ENCODE measurements around the gene MORF4L2.
A peak's percentile ranks its signal among the peaks of the same experiment; 100 is the strongest.

MORF4L2 gene

DNA sequence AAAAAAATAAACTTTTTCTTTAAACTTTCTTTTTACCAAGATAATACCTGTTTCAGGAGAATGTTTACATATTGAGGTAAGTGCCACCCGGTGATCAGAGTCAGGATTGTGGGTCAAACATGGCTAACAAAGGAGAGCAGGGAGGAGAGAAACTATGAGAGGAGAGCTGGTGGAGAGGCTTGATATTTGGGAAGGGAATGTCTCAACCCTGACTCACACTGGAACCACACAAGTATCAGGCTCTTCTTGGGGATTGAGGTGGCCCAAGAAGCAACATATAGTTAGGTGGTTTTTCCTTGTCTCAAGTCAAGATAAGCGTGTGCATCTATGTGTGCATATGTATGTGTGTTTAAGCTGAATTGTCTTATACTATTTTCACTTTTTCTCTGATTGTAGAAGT, 51.1 kb downstream of the MORF4L2 start:
- Mint-ChIP-seq H3K36me3 (ENCODE audit: low read depth) (no peaks in the 10 kb centered on the region), H3K27ac (no peak overlapping the region), H3K27me3 (no peaks in the 10 kb centered on the region), H3K9me3 (no peaks in the 10 kb centered on the region), H3K4me1 (ENCODE audit: low read depth) (no peaks in the 10 kb centered on the region), H3K4me3 (no peak overlapping the region)
- intact Hi-C loops (cut with micrococcal nuclease) = no loop called here

GRCh38 chrX:103631145-103631544, 55.4 kb downstream of the MORF4L2 start:
- Mint-ChIP-seq H3K36me3 (ENCODE audit: low read depth) (peaks cover 20% of the 10 kb centered on the region), H3K4me1 (ENCODE audit: low read depth) (peaks cover 15% of the 10 kb centered on the region), H3K9me3 (no peaks in the 10 kb centered on the region), H3K27ac (no peak overlapping the region), H3K4me3 (no peak overlapping the region), H3K27me3 (no peaks in the 10 kb centered on the region)
- intact Hi-C loops (cut with micrococcal nuclease) = loop anchor here (5.0 kb wide), 1 partner anchor 46 kb away; no protein-coding TSS in a partner anchor

GRCh38 chrX:103630171-103630511, 56.4 kb downstream of the MORF4L2 start:
- H3K4me3 Mint-ChIP-seq = peak overlapping the region; percentile 94
- peaks cover 20% of the 10 kb centered on the region for H3K36me3 Mint-ChIP-seq (ENCODE audit: low read depth)
- no peaks in the 10 kb centered on the region for H3K27me3 Mint-ChIP-seq
- H3K4me1 Mint-ChIP-seq (ENCODE audit: low read depth) = peaks cover 15% of the 10 kb centered on the region
- H3K9me3 Mint-ChIP-seq = no peaks in the 10 kb centered on the region
- intact Hi-C loops (cut with micrococcal nuclease) = loop anchor here (5.0 kb wide), 1 partner anchor 47 kb away; no protein-coding TSS in a partner anchor
- peak overlapping the region; percentile 96 for H3K27ac Mint-ChIP-seq

DNA sequence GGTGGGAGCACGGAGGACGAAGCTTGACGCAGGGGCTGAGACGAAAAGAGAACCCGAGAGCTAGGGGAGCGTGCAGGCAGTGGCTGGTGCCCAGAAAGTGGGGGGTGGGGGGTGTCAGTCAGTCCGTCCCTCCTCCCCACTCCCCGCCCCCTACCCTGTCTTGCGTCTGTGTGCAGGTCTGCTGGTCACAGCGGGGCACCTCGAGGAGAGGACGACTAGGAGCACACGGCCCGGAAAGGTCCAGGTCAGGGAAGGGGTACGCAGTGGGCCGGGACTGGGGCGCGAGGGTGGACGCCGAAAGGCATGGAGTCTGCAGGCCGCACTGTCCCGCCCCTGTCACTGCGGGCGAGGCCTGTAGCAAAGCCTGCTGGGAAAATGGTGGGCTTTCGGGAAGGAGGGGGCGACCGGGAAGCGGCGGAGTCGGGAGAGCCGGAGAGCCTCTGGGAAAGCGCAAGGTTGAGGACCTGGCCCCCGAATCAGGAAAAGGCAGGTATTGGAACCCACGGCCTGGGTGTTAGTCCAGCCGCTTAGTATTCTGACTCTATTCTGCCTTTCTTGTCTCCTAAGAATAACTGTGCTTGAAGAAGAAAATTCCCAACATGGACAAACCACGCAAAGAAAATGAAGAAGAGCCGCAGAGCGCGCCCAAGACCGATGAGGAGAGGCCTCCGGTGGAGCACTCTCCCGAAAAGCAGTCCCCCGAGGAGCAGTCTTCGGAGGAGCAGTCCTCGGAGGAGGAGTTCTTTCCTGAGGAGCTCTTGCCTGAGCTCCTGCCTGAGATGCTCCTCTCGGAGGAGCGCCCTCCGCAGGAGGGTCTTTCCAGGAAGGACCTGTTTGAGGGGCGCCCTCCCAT, 57.0 kb downstream of the MORF4L2 start:
- H3K27me3 Mint-ChIP-seq = no peaks in the 10 kb centered on the region
- H3K36me3 Mint-ChIP-seq (ENCODE audit: low read depth) = peaks cover 20% of the 10 kb centered on the region
- peak overlapping the region; percentile 94 for H3K4me3 Mint-ChIP-seq
- H3K27ac Mint-ChIP-seq = peak overlapping the region; percentile 96
- intact Hi-C loops (cut with micrococcal nuclease) = loop anchor here (5.0 kb wide), 2 partner anchors 48 to 58 kb away; partner anchors contain the start of gene MORF4L2
- no peaks in the 10 kb centered on the region for H3K9me3 Mint-ChIP-seq
- peaks cover 15% of the 10 kb centered on the region for H3K4me1 Mint-ChIP-seq (ENCODE audit: low read depth)

GRCh38 chrX:103628386-103629317, 57.8 kb downstream of the MORF4L2 start, which contains the start of gene TCEAL1:
TCEAL1 (plus strand) TSS chrX:103628975; CDS start chrX:103629917, 942 bp downstream.
- peaks cover 15% of the 10 kb centered on the region for H3K4me1 Mint-ChIP-seq (ENCODE audit: low read depth)
- H3K4me3 Mint-ChIP-seq = peak within 1 kb of the TSS; percentile 94
- H3K27me3 Mint-ChIP-seq = no peaks in the 10 kb centered on the region
- intact Hi-C loops (cut with micrococcal nuclease) = loop anchor here (5.0 kb wide), 1 partner anchor 59 kb away; the partner anchor contains the start of gene MORF4L2
- no peaks in the 10 kb centered on the region for H3K9me3 Mint-ChIP-seq
- H3K27ac Mint-ChIP-seq = peak within 1 kb of the TSS; percentile 96
- H3K36me3 Mint-ChIP-seq (ENCODE audit: low read depth) = peaks cover 20% of the 10 kb centered on the region

DNA sequence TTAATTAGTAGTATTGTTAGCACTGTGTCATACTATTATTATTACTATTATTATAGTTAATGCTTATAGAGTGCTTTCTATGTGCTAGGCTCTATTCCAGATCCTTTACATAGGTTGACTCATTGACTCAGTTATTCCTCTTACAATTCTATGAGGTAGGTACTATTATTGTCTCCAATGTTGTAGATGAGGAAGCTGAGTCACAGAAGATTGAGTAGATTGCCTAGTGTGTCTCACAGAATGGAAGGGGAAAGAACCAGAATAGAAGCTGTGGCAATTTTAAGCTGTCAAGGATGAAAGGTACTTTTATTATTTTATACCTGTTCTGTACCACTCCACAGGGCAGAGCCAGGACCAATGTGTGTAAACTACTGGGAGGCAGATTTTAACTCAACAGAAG, 59.6 kb downstream of the MORF4L2 start:
- Mint-ChIP-seq H3K27ac (no peak overlapping the region), H3K9me3 (no peaks in the 10 kb centered on the region), H3K4me3 (no peak overlapping the region), H3K36me3 (ENCODE audit: low read depth) (peaks cover 20% of the 10 kb centered on the region), H3K4me1 (ENCODE audit: low read depth) (peaks cover 15% of the 10 kb centered on the region), H3K27me3 (no peaks in the 10 kb centered on the region)
- intact Hi-C loops (cut with micrococcal nuclease) = loop anchor here (5.0 kb wide), 1 partner anchor 60 kb away; the partner anchor contains the start of gene MORF4L2

Data from dendritic cell treated with granulocyte-macrophage colony-stimulating factor and Interleukin-4, amounts not matched to agents 40 ng/mL and 50 ng/mL, for 4 days (primary cell).